ENCODE measurements around the gene MB21D2.

MB21D2 gene

GRCh38 chr3:192831111-192831644 is 86.5 kb downstream of the MB21D2 start:
- Histone ChIP-seq H4K20me1 (ENCODE audit: insufficient read depth, low read length, poor library complexity, severe bottlenecking) (no peaks in the 10 kb centered on the region), H3K4me3 (ENCODE audit: low read length, poor library complexity, severe bottlenecking) (no peak overlapping the region), H3K27me3 (ENCODE audit: insufficient read depth, low read length, poor library complexity, severe bottlenecking) (no peaks in the 10 kb centered on the region), H3K79me2 (ENCODE audit: insufficient read depth, low read length) (no peaks in the 10 kb centered on the region), H3F3A (ENCODE audit: low read depth) (no peaks in the 10 kb centered on the region), H3K9ac (ENCODE audit: low read depth, low read length, poor library complexity, severe bottlenecking) (no peak overlapping the region), H3K36me3 (ENCODE audit: insufficient read depth, low read length) (no peaks in the 10 kb centered on the region), H3K9me3 (ENCODE audit: insufficient read depth, low read depth, low read length) (no peaks in the 10 kb centered on the region), H3K4me2 (ENCODE audit: low read depth, low read length, poor library complexity, severe bottlenecking) (no peak overlapping the region), H2AFZ (ENCODE audit: low read length) (no peak overlapping the region), H3K4me1 (ENCODE audit: insufficient read depth, low read length, poor library complexity, severe bottlenecking) (peaks cover 7% of the 10 kb centered on the region), H3K9me2 (replicated peaks; ENCODE audit: low read depth, low read length) (no peaks in the 10 kb centered on the region)
- no peak for TF ChIP-seq CTCF (conservative IDR thresholded peaks at IDR 0.05; ENCODE audit: low read length)
- no peak for TF ChIP-seq EZH2phosphoT487 (IDR thresholded peaks at IDR 0.05; ENCODE audit: borderline replicate concordance)

- Histone ChIP-seq H3K9me2 (replicated peaks; ENCODE audit: low read depth, low read length) (no peaks in the 10 kb centered on the region), H4K20me1 (ENCODE audit: insufficient read depth, low read length, poor library complexity, severe bottlenecking) (no peaks in the 10 kb centered on the region), H3K4me2 (ENCODE audit: low read depth, low read length, poor library complexity, severe bottlenecking) (no peak overlapping the region), H3K36me3 (ENCODE audit: insufficient read depth, low read length) (no peaks in the 10 kb centered on the region), H3K27me3 (ENCODE audit: insufficient read depth, low read length, poor library complexity, severe bottlenecking) (no peaks in the 10 kb centered on the region), H3K9ac (ENCODE audit: low read depth, low read length, poor library complexity, severe bottlenecking) (no peak overlapping the region), H3K4me3 (ENCODE audit: low read length, poor library complexity, severe bottlenecking) (no peak overlapping the region), H3K79me2 (ENCODE audit: insufficient read depth, low read length) (no peaks in the 10 kb centered on the region), H3K4me1 (ENCODE audit: insufficient read depth, low read length, poor library complexity, severe bottlenecking) (peaks cover under 1% of the 10 kb centered on the region), H2AFZ (ENCODE audit: low read length) (no peak overlapping the region), H3K9me3 (ENCODE audit: insufficient read depth, low read depth, low read length) (no peaks in the 10 kb centered on the region), H3F3A (ENCODE audit: low read depth) (no peaks in the 10 kb centered on the region)
- TF ChIP-seq EZH2phosphoT487 (IDR thresholded peaks at IDR 0.05; ENCODE audit: borderline replicate concordance) = no peak
- no peak for TF ChIP-seq CTCF (conservative IDR thresholded peaks at IDR 0.05; ENCODE audit: low read length)
These were observed 87.2 kb downstream of the MB21D2 start for GRCh38 chr3:192830291-192831110.

GRCh38 chr3:192827863-192828594 is 89.6 kb downstream of the MB21D2 start:
- H2AFZ ChIP-seq (ENCODE audit: low read length) = no peak overlapping the region
- H3K36me3 ChIP-seq (ENCODE audit: insufficient read depth, low read length) = no peaks in the 10 kb centered on the region
- H3K9ac ChIP-seq (ENCODE audit: low read depth, low read length, poor library complexity, severe bottlenecking) = no peak overlapping the region
- no peaks in the 10 kb centered on the region for H3F3A ChIP-seq (ENCODE audit: low read depth)
- no peaks in the 10 kb centered on the region for H3K79me2 ChIP-seq (ENCODE audit: insufficient read depth, low read length)
- no peak for TF ChIP-seq EZH2phosphoT487 (IDR thresholded peaks at IDR 0.05; ENCODE audit: borderline replicate concordance)
- no peak for TF ChIP-seq CTCF (conservative IDR thresholded peaks at IDR 0.05; ENCODE audit: low read length)
- H3K4me2 ChIP-seq (ENCODE audit: low read depth, low read length, poor library complexity, severe bottlenecking) = no peak overlapping the region
- H3K4me3 ChIP-seq (ENCODE audit: low read length, poor library complexity, severe bottlenecking) = no peak overlapping the region
- no peaks in the 10 kb centered on the region for H4K20me1 ChIP-seq (ENCODE audit: insufficient read depth, low read length, poor library complexity, severe bottlenecking)
- H3K27me3 ChIP-seq (ENCODE audit: insufficient read depth, low read length, poor library complexity, severe bottlenecking) = no peaks in the 10 kb centered on the region
- H3K4me1 ChIP-seq (ENCODE audit: insufficient read depth, low read length, poor library complexity, severe bottlenecking) = no peaks in the 10 kb centered on the region
- H3K9me2 ChIP-seq (replicated peaks; ENCODE audit: low read depth, low read length) = no peaks in the 10 kb centered on the region
- H3K9me3 ChIP-seq (ENCODE audit: insufficient read depth, low read depth, low read length) = no peaks in the 10 kb centered on the region

All from Loucy (cell line).